Transverse colon (tissue), 4 donors: ENCODE data around the gene AP3M1. TPM values are rescaled to one million over a fixed set of nuclear protein-coding genes. Genes with fewer than 3 reads are reported as not detected.

Source experiments
- DNase-seq: peaks from one replicate; pipeline ENCODE4 v3.0.0-alpha.2; 2019
- H3K27ac ChIP-seq, 4 donors: fragments of 200-600 bp; sonication (generic); 2 replicates each; pipeline ENCODE4 v1.5.1; 2016 to 2018; ENCODE audit warnings: inconsistent platforms in 4 of 4
- H3K27me3 ChIP-seq: fragments of 200-600 bp; sonication (generic); 2 replicates; pipeline ENCODE4 v1.5.1; 2017; ENCODE audit warnings: inconsistent platforms
- H3K36me3 ChIP-seq, 4 donors: fragments of 200-600 bp; sonication (generic); 2 replicates each; pipeline ENCODE4 v1.5.1; 2017 to 2019; ENCODE audit warnings: inconsistent platforms in 4 of 4
- H3K4me1 ChIP-seq, 4 donors: fragments of 200-600 bp; sonication (generic); 2 replicates each; pipeline ENCODE4 v1.5.1; 2017 to 2020; ENCODE audit warnings: inconsistent platforms in 4 of 4
- H3K4me3 ChIP-seq, 4 donors: fragments of 200-600 bp; sonication (generic); 1 replicate in 1 of 4; 2 replicates in 3 of 4; pipeline versions ENCODE4 v1.5.1 to v1.6.1; 2017 to 2019; ENCODE audit warnings: inconsistent platforms in 4 of 4
- H3K9me3 ChIP-seq, 2 donors: fragments of 200-600 bp; sonication (generic); 2 replicates each; pipeline ENCODE4 v1.5.1; 2017 to 2019; ENCODE audit warnings: inconsistent platforms in 2 of 2
- CTCF ChIP-seq, 5 experiments: fragments of 200-600 bp in 3 of 5; fragments of 450-650 bp in 2 of 5; sonication (generic) in 3 of 5; IDR thresholded peaks; 1 replicate in 2 of 5; 2 replicates in 3 of 5; pipeline ENCODE4 v1.5.1; 2016 to 2017; ENCODE audit warnings: antibody characterized with exemption in 5 of 5, inconsistent platforms in 3 of 5, mild to moderate bottlenecking in 2 of 5, moderate library complexity in 1 of 5
- EP300 ChIP-seq: sonication (generic); formaldehyde crosslinking; IDR thresholded peaks from one replicate; pipeline ENCODE4 v1.6.1; 2017; ENCODE audit warnings: antibody characterized with exemption, low read depth
- POLR2A ChIP-seq: fragments of 450-650 bp; IDR thresholded peaks from one replicate; pipeline ENCODE4 v1.6.1; 2016; ENCODE audit warnings: antibody characterized with exemption, mild to moderate bottlenecking, moderate library complexity
- POLR2AphosphoS5 ChIP-seq, 3 donors: sonication (generic); formaldehyde crosslinking; IDR thresholded peaks; one replicate each; pipeline ENCODE4 v1.6.1; 2016; ENCODE audit warnings: antibody characterized with exemption in 3 of 3
- WGBS, 2 donors: methylation state at CpG; one replicate each; pipeline ENCODE4 v1.1.5; 2018; ENCODE audit warnings: low coverage in 1 of 2; 5-methylcytosine and 5-hydroxymethylcytosine counted together
- in situ Hi-C, 4 donors: fragments of 200-750 bp; cut with MboI; loops; one replicate each; pipeline versions ENCODE4 v1.15.0 to v1.15.1; 2017; ENCODE audit warnings: low sequenced_read_pairs in 3 of 4, low pct_ligation_motif_present in 1 of 4, low pct_unique_long_range_greater_than_20kb in 1 of 4
- intact Hi-C: fragments of 100-400 bp; cut with DNase I; formaldehyde crosslinking; loops from one replicate; pipeline ENCODE4 v1.15.1; 2023; ENCODE audit warnings: low total_unique reads
- total RNA-seq, 4 donors: library from RNA; depleted of rRNA; stranded (reverse); fragments of >200 nt; gene quantifications; one replicate each; pipeline ENCODE4 v1.1.0, GENCODE V29; 2016

Gene AP3M1
- total RNA-seq, 4 donors from 2014 or later, result 10.1 to 27.3 (median 21.3) TPM

- Histone ChIP-seq H3K27ac (no peak overlapping the region), H3K4me3 (no peak overlapping the region), H3K4me1 (peaks cover 0 to 8% (median 4%) of the 10 kb centered on the region in 4 donors), H3K36me3 (peaks cover 0 to 62% (median 23%) of the 10 kb centered on the region in 4 donors), H3K27me3 (no peaks in the 10 kb centered on the region), H3K9me3 (no peaks in the 10 kb centered on the region)
- in situ Hi-C loops (no loop called here), intact Hi-C loops (no loop called here)
- no peak for DNase-seq
- 84% methylated on average over 4 of the region's 4 CpGs; no CpG with 5 or more reads in 1 of the 2 donors for WGBS, 2 donors
- TF ChIP-seq CTCF (IDR thresholded peaks at IDR 0.05), result no peak
- TF ChIP-seq POLR2A, result no peak
- TF ChIP-seq EP300, result no peak
- TF ChIP-seq POLR2AphosphoS5 (IDR thresholded peaks at IDR 0.05), result no peak
Measured at GRCh38 chr10:74117738-74118137, 32.9 kb downstream of the AP3M1 start.

- Histone ChIP-seq H3K36me3 (peaks cover 0 to 82% (median 35%) of the 10 kb centered on the region in 4 donors), H3K9me3 (no peaks in the 10 kb centered on the region), H3K4me1 (peaks cover 0 to 10% (median 1%) of the 10 kb centered on the region in 4 donors), H3K4me3 (no peak overlapping the region), H3K27me3 (no peaks in the 10 kb centered on the region), H3K27ac (peak overlapping the region; percentile 2 to 64 (median 21))
- intact Hi-C loops (no loop called here), in situ Hi-C loops (no loop called here)
- TF ChIP-seq POLR2AphosphoS5 (IDR thresholded peaks at IDR 0.05), result no peak
- no peak for TF ChIP-seq EP300
- no peak for TF ChIP-seq CTCF (IDR thresholded peaks at IDR 0.05)
- DNase-seq, result no peak
- 74 to 90% methylated on average over 4 to 12 of the region's 12 CpGs for whole genome bisulfite sequencing, 2 donors
Measured at GRCh38 chr10:74114041-74114448, 36.6 kb downstream of the AP3M1 start.

GRCh38 chr10:74113546-74113945 lies 37.1 kb downstream of the AP3M1 start:
- peak overlapping the region; percentile 2 to 64 (median 21) for H3K27ac ChIP-seq
- no peaks in the 10 kb centered on the region for H3K9me3 ChIP-seq
- in situ Hi-C loops, result no loop called here
- 73 to 80% methylated on average over 1 of the region's 1 CpG for WGBS, 2 donors
- intact Hi-C loops, result no loop called here
- peaks cover 0 to 83% (median 36%) of the 10 kb centered on the region in 4 donors for H3K36me3 ChIP-seq
- no peak overlapping the region for H3K4me3 ChIP-seq
- peaks cover 0 to 10% (median 0%) of the 10 kb centered on the region in 4 donors for H3K4me1 ChIP-seq
- DNase-seq, result no peak
- TF ChIP-seq EP300, result no peak
- no peak for TF ChIP-seq POLR2A
- TF ChIP-seq CTCF (IDR thresholded peaks at IDR 0.05), result no peak
- TF ChIP-seq POLR2AphosphoS5 (IDR thresholded peaks at IDR 0.05), result no peak
- H3K27me3 ChIP-seq, result no peaks in the 10 kb centered on the region

- peaks cover 0 to 10% (median 0%) of the 10 kb centered on the region in 4 donors for H3K4me1 ChIP-seq
- DNase-seq, result no peak
- TF ChIP-seq CTCF (IDR thresholded peaks at IDR 0.05), result no peak
- TF ChIP-seq POLR2AphosphoS5 (IDR thresholded peaks at IDR 0.05), result no peak
- TF ChIP-seq EP300, result no peak
- no peak for TF ChIP-seq POLR2A
- H3K27ac ChIP-seq, result no peak overlapping the region
- no peaks in the 10 kb centered on the region for H3K9me3 ChIP-seq
- intact Hi-C loops (no loop called here), in situ Hi-C loops (no loop called here)
- no peaks in the 10 kb centered on the region for H3K27me3 ChIP-seq
- WGBS, 2 donors, result 90 to 99% methylated on average over 2 to 11 of the region's 14 CpGs
- H3K4me3 ChIP-seq, result no peak overlapping the region
- peaks cover 0 to 84% (median 41%) of the 10 kb centered on the region in 4 donors for H3K36me3 ChIP-seq
Measured at GRCh38 chr10:74111799-74112198, 38.8 kb downstream of the AP3M1 start.
